Fibroblast of lung (primary cell): ENCODE measurements around the gene ZNF423. TPM values are rescaled to one million over a fixed set of nuclear protein-coding genes. Genes with fewer than 3 reads are reported as not detected.

ENCODE experiments used
- DNase-seq, 2 donors: peaks; one replicate each; pipeline versions ENCODE4 v3.0.0 to v3.0.0-alpha.2; 2010; ENCODE audit warnings: low read depth in 2 of 2
- H2AFZ ChIP-seq: 2 replicates; pipeline ENCODE4 v1.5.1; 2012; ENCODE audit warnings: low read length, control low read depth, inconsistent platforms
- H3K27ac ChIP-seq: 2 replicates; pipeline ENCODE4 v1.5.1; 2011; ENCODE audit warnings: low read length, control low read depth; ENCODE audit not compliant: insufficient read depth
- H3K27me3 ChIP-seq: 2 replicates; pipeline ENCODE4 v1.5.1; 2011; ENCODE audit warnings: mild to moderate bottlenecking, low read length; ENCODE audit not compliant: control insufficient read depth, insufficient read depth
- H3K36me3 ChIP-seq: 2 replicates; pipeline ENCODE4 v1.5.1; 2011; ENCODE audit warnings: low read length; ENCODE audit not compliant: control insufficient read depth, insufficient read depth
- H3K4me1 ChIP-seq: 2 replicates; pipeline ENCODE4 v1.5.1; 2011; ENCODE audit warnings: low read length; ENCODE audit not compliant: control insufficient read depth, insufficient read depth; ENCODE audit errors: extremely low read depth
- H3K4me2 ChIP-seq: 2 replicates; pipeline ENCODE4 v1.5.1; 2011; ENCODE audit warnings: low read length, control low read depth; ENCODE audit not compliant: insufficient read depth; ENCODE audit errors: extremely low read depth
- H3K4me3 ChIP-seq, 4 experiments: fragments of 200-600 bp in 1 of 4; sonication (generic) in 1 of 4; replicated peaks in 1 of 4; 2 replicates each; pipeline ENCODE4 v1.5.1; 2011 to 2016; ENCODE audit warnings: low read length in 4 of 4, low read depth in 3 of 4, mild to moderate bottlenecking in 3 of 4, control low read depth in 2 of 4, inconsistent platforms in 1 of 4, mixed read lengths in 1 of 4; ENCODE audit not compliant: insufficient read depth in 1 of 4; ENCODE audit errors: control extremely low read depth in 1 of 4
- H3K79me2 ChIP-seq: 2 replicates; pipeline ENCODE4 v1.5.1; 2012; ENCODE audit warnings: mild to moderate bottlenecking, low read length, inconsistent platforms; ENCODE audit not compliant: control insufficient read depth, insufficient read depth
- H3K9ac ChIP-seq: 2 replicates; pipeline ENCODE4 v1.5.1; 2011; ENCODE audit warnings: mild to moderate bottlenecking, low read length, control low read depth; ENCODE audit not compliant: insufficient read depth
- H3K9me3 ChIP-seq: 2 replicates; pipeline ENCODE4 v1.5.1; 2012; ENCODE audit warnings: low read depth, low read length; ENCODE audit not compliant: control insufficient read depth, insufficient read depth
- H4K20me1 ChIP-seq: 2 replicates; pipeline ENCODE4 v1.5.1; 2011; ENCODE audit warnings: low read length; ENCODE audit not compliant: control insufficient read depth, insufficient read depth; ENCODE audit errors: extremely low read depth
- EZH2 ChIP-seq: IDR thresholded peaks from 2 replicates; pipeline ENCODE4 v1.5.1; 2012; ENCODE audit warnings: low read length, control low read depth, mild to moderate bottlenecking; ENCODE audit errors: missing control alignments
- polyA plus RNA-seq, 2 donors: library from polyadenylated mRNA; depleted of rRNA in 1 of 2; stranded (reverse) in 1 of 2; unstranded in 1 of 2; fragments of >200 nt; gene quantifications; 2 replicates each; pipeline ENCODE4 v1.2.1, GENCODE V29; 2011 to 2012; ENCODE audit warnings: missing spikeins in 1 of 2
- total RNA-seq: library from RNA; depleted of rRNA; stranded (reverse); fragments of >200 nt; gene quantifications from 2 replicates; pipeline ENCODE4 v1.2.1, GENCODE V29; 2014
- TF ChIP-seq, protein P1 (sequence below), 2 donors: IDR thresholded peaks in 1 of 2; conservative IDR thresholded peaks in 1 of 2; 1 replicate in 1 of 2; 2 replicates in 1 of 2; pipeline ENCODE4 v1.5.1; 2011 to 2012; ENCODE audit warnings: low read length in 2 of 2, control low read depth in 1 of 2, inconsistent platforms in 1 of 2, low read depth in 1 of 2, mild to moderate bottlenecking in 1 of 2

ZNF423 gene
- total and polyA plus RNA-seq, 2 donors (not counting 1 experiment from before 2014, with no cell fraction given), result 0.07 to 0.17 TPM

DNA sequence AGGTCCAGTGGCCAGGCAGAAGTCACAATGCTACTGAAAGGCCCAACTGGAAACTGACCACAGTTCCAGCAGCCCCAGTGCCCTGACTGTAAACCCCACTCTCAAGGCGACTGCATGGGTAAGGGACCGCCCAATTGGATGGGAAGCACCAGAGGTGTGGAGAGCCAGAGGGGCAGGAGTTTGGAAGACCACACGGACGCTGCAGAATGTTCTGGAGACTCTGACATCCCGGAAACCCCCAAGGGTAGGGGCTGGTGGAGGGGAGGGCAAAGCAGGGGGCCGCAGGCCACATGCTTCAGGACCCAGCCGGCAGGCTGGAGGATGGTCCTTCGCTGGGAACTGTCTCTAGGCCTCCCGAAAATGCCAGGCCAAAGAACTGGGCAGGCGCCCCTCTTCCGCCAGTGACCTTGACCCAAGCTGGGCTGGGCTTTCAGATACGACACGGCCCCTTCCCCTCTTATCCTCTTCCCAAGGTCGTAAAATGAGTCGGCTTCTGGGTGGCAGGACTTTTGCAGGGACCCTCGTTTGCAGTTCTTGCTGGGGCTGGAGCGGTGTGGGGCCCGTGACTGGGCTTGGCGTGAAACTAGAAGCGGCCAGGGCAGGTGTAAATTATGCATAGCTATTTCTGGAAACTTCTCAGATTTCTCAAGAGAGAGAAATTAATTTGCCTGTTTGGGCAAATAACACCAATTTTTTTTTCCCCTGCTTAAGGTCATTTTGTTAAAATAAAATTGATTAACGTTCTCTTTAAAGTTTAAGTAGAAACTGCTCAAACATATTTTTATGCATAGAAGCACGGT lies 372.1 kb downstream of the ZNF423 start:
- DNase-seq, result no peak
- Histone ChIP-seq H3K9ac (no peak overlapping the region), H3K9me3 (no peaks in the 10 kb centered on the region), H3K79me2 (no peaks in the 10 kb centered on the region), H3K4me1 (no peaks in the 10 kb centered on the region), H2AFZ (no peak overlapping the region), H4K20me1 (no peaks in the 10 kb centered on the region), H3K27ac (no peak overlapping the region), H3K4me3 (no peak overlapping the region), H3K36me3 (no peaks in the 10 kb centered on the region), H3K4me2 (no peak overlapping the region), H3K27me3 (no peaks in the 10 kb centered on the region)
- TF ChIP-seq EZH2, result no peak
- TF ChIP-seq, protein P1, sequence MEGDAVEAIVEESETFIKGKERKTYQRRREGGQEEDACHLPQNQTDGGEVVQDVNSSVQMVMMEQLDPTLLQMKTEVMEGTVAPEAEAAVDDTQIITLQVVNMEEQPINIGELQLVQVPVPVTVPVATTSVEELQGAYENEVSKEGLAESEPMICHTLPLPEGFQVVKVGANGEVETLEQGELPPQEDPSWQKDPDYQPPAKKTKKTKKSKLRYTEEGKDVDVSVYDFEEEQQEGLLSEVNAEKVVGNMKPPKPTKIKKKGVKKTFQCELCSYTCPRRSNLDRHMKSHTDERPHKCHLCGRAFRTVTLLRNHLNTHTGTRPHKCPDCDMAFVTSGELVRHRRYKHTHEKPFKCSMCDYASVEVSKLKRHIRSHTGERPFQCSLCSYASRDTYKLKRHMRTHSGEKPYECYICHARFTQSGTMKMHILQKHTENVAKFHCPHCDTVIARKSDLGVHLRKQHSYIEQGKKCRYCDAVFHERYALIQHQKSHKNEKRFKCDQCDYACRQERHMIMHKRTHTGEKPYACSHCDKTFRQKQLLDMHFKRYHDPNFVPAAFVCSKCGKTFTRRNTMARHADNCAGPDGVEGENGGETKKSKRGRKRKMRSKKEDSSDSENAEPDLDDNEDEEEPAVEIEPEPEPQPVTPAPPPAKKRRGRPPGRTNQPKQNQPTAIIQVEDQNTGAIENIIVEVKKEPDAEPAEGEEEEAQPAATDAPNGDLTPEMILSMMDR (conservative IDR thresholded peaks at IDR 0.05 in 1 of 2, IDR thresholded peaks at IDR 0.05 in 1 of 2; ENCODE audit: low read depth in 1 of 2, low read length in 2 of 2), result no peak

DNA sequence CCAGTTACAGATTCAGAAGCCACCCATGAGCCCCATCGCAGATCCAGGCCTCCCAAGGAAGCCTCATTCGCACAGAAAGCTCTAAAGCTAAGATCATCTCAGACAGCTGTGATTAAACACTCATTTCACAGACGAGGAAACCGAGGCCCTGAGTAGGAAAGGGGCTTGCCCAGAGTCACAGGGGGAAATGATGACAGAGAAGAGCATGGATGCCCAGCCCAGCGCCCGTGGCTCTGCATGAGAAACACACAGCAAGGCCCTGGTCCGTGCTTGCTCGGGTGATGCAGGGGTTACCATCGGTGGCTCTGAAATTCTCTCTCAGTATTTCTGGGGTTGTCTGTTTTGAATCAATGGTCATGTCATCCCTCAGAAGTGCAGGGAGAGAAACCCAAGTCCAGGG lies 372.7 kb downstream of the ZNF423 start:
- H3K27me3 ChIP-seq, result no peaks in the 10 kb centered on the region
- TF ChIP-seq, protein P1 (conservative IDR thresholded peaks at IDR 0.05 in 1 of 2, IDR thresholded peaks at IDR 0.05 in 1 of 2; ENCODE audit: low read depth in 1 of 2, low read length in 2 of 2), result no peak
- TF ChIP-seq EZH2, result no peak
- H2AFZ ChIP-seq, result no peak overlapping the region
- no peak for DNase-seq
- H4K20me1 ChIP-seq, result no peaks in the 10 kb centered on the region
- no peaks in the 10 kb centered on the region for H3K9me3 ChIP-seq
- H3K9ac ChIP-seq, result no peak overlapping the region
- no peaks in the 10 kb centered on the region for H3K36me3 ChIP-seq
- no peaks in the 10 kb centered on the region for H3K4me1 ChIP-seq
- H3K4me2 ChIP-seq, result no peak overlapping the region
- no peaks in the 10 kb centered on the region for H3K79me2 ChIP-seq
- H3K27ac ChIP-seq, result no peak overlapping the region
- no peak overlapping the region for H3K4me3 ChIP-seq

DNA sequence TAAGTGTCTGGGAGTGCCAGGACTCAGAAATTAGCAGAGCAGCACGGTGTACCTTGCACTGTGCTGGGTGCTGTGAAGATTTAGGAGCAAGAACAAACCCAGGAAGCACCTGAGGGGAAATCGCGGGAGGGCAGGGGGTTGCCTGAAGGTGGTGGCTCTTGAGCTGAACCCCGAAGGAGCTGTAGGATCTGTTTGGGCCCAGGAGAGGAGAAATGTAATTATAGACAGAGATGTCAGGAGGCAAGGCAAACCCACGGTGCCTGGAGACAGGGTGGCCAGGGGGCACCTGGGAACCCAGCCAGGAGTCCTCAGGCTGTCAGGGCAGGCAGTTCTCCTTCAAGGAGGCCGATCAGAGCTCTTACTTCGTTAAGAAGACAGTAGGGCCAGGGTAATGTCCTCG lies 373.2 kb downstream of the ZNF423 start:
- no peak for TF ChIP-seq EZH2
- TF ChIP-seq, protein P1 (conservative IDR thresholded peaks at IDR 0.05 in 1 of 2, IDR thresholded peaks at IDR 0.05 in 1 of 2; ENCODE audit: low read depth in 1 of 2, low read length in 2 of 2), result no peak
- no peaks in the 10 kb centered on the region for H3K4me1 ChIP-seq
- no peak for DNase-seq
- no peaks in the 10 kb centered on the region for H4K20me1 ChIP-seq
- no peak overlapping the region for H3K9ac ChIP-seq
- H3K27ac ChIP-seq, result no peak overlapping the region
- H3K36me3 ChIP-seq, result no peaks in the 10 kb centered on the region
- no peaks in the 10 kb centered on the region for H3K9me3 ChIP-seq
- no peaks in the 10 kb centered on the region for H3K27me3 ChIP-seq
- no peaks in the 10 kb centered on the region for H3K79me2 ChIP-seq
- H2AFZ ChIP-seq, result no peak overlapping the region
- no peak overlapping the region for H3K4me2 ChIP-seq
- H3K4me3 ChIP-seq, result no peak overlapping the region
